Measurements from ENCODE around the gene RGR. TPM values are rescaled to one million over a fixed set of nuclear protein-coding genes. Genes with fewer than 3 reads are reported as not detected.

The RGR gene
- total RNA-seq, 6 experiments from 2014 or later, result not detected

GRCh38 chr10:84202349-84202748 lies 42.5 kb upstream of the RGR start:
- Histone ChIP-seq H3K9me3 (no peaks in the 10 kb centered on the region), H3K27me3 (no peaks in the 10 kb centered on the region), H3K36me3 (no peaks in the 10 kb centered on the region), H3K27ac (no peak overlapping the region), H3K4me3 (no peak overlapping the region), H3K4me1 (no peaks in the 10 kb centered on the region)
- WGBS (ENCODE audit: insufficient coverage, low coverage, low lambda C conversion rate, missing lambda C conversion rate), result 80% methylated on average over 3 of the region's 5 CpGs
- ATAC-seq (no peak), DNase-seq (no peak)
- no peak for TF ChIP-seq CTCF (IDR thresholded peaks at IDR 0.05)
- TF ChIP-seq POLR2A (IDR thresholded peaks at IDR 0.05), result no peak
- intact Hi-C loops (cut with DNase I), result no loop called here

GRCh38 chr10:84204122-84204521 lies 40.7 kb upstream of the RGR start:
- no peaks in the 10 kb centered on the region for H3K4me1 ChIP-seq
- H3K27ac ChIP-seq, result no peak overlapping the region
- no peaks in the 10 kb centered on the region for H3K27me3 ChIP-seq
- TF ChIP-seq POLR2A (IDR thresholded peaks at IDR 0.05) (no peak), CTCF (IDR thresholded peaks at IDR 0.05) (peak in 1 of 4 donors; percentile 29)
- DNase-seq (no peak), ATAC-seq (peak in 3 of 4 donors; percentile 18 to 20 (median 19))
- H3K4me3 ChIP-seq, result no peak overlapping the region
- no peaks in the 10 kb centered on the region for H3K9me3 ChIP-seq
- intact Hi-C loops (cut with DNase I), result no loop called here
- H3K36me3 ChIP-seq, result no peaks in the 10 kb centered on the region
- no CpG with 5 or more reads among the region's 4 CpGs for WGBS (ENCODE audit: insufficient coverage, low coverage, low lambda C conversion rate, missing lambda C conversion rate)

GRCh38 chr10:84204610-84205009 lies 40.2 kb upstream of the RGR start:
- DNase-seq (no peak), ATAC-seq (no peak)
- Histone ChIP-seq H3K27ac (no peak overlapping the region), H3K9me3 (no peaks in the 10 kb centered on the region), H3K36me3 (no peaks in the 10 kb centered on the region), H3K4me1 (no peaks in the 10 kb centered on the region), H3K4me3 (no peak overlapping the region), H3K27me3 (no peaks in the 10 kb centered on the region)
- no peak for TF ChIP-seq CTCF (IDR thresholded peaks at IDR 0.05)
- TF ChIP-seq POLR2A (IDR thresholded peaks at IDR 0.05), result no peak
- intact Hi-C loops (cut with DNase I), result no loop called here
- 85% methylated on average over 4 of the region's 4 CpGs for WGBS (ENCODE audit: insufficient coverage, low coverage, low lambda C conversion rate, missing lambda C conversion rate)

- H3K4me1 ChIP-seq, result no peaks in the 10 kb centered on the region
- H3K9me3 ChIP-seq, result no peaks in the 10 kb centered on the region
- H3K27me3 ChIP-seq, result no peaks in the 10 kb centered on the region
- no peak overlapping the region for H3K4me3 ChIP-seq
- H3K27ac ChIP-seq, result no peak overlapping the region
- 26% methylated on average over 7 of the region's 8 CpGs for WGBS (ENCODE audit: insufficient coverage, low coverage, low lambda C conversion rate, missing lambda C conversion rate)
- no peaks in the 10 kb centered on the region for H3K36me3 ChIP-seq
- DNase-seq, result peak in 1 of 3 donors; percentile 45
- TF ChIP-seq CTCF (IDR thresholded peaks at IDR 0.05) (peak; percentile 30 to 54 (median 41)), POLR2A (IDR thresholded peaks at IDR 0.05) (no peak)
- ATAC-seq, result peak; percentile 50 to 80 (median 69)
- intact Hi-C loops (cut with DNase I), result no loop called here
These were observed 39.6 kb upstream of the RGR start for GRCh38 chr10:84205049-84205852.
